CD4-positive, alpha-beta T cell treated with Interleukin-10 for 1 hour (primary cell): ENCODE measurements around the gene DGCR8.

Experiments
- DNase-seq: peaks from one replicate; pipeline ENCODE4 v3.0.0-alpha.2; 2020

Gene DGCR8

DNA sequence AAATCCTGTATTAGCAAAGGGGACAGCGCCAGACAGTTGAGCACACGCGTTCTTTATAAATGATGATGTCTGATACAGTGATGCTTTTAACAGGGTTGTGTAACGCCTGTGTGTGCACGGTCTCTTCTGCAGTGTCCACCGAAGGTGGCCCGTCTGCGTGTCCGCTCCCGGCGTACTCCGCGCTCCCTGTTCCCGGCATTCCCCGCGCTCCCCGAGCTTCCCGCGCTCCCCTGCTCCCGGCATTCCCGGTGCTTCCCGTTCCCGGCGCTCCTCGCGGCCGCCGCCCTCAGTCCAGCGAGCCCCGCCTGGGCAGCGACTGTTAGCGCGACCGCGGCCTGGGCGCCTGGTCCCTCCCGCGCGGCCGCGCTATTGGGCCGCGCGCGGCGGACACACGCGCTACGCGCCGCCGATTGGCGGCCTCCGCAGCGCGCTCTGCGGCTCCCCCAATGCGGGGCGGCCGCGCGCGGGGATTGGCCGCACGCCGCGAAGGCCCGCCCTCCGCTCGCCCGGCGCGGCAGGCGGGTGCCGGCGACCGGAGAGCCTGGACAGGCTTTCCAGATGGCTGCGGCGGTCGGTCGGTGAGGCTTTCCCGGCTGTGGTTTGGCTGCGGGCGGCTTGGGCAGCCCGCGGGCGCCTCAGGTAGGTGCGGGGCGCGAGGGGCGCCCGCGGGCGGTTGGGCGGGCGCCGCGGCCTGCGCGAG, at the start of gene DGCR8:
TSS of gene DGCR8 (plus strand) at position 497 of the 700 bp plus-strand sequence. CDS start 5,723 bp downstream, outside the sequence.
- peak; percentile 71 for DNase-seq

DNA sequence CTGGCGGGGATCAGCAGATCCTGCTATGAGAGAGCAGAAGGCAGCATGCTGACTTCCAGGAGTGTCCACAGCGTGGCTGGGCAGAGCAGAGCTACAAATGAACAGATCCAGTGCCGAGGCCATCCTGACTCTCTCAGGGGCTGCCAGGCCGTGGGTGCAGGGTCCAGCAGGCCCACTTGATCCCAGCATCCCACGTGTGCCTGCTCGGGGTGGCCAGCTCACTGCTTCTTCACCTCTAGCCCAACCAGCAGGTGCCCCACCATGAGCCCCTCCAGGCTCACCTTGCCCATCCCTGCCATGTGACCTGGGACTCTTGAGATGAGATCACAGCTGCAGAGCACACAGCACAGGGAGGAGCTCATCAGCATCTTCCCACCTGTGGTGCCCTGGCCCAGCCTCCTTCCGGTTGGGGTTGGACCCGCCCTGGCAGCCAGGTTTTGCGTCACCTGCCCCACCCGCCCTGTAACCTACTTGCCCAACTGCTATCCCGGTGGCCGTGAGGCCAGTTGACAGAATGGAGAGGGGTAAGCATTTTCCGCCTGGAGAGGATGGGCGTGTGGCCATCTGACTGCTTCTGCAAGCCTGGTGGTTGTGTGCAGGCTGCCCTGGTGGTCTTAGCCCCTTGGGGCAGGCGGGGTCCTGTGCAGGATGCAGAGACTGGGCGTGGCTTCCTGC, 48.2 kb upstream of the DGCR8 start:
- DNase-seq, result peak; percentile 63

DNA sequence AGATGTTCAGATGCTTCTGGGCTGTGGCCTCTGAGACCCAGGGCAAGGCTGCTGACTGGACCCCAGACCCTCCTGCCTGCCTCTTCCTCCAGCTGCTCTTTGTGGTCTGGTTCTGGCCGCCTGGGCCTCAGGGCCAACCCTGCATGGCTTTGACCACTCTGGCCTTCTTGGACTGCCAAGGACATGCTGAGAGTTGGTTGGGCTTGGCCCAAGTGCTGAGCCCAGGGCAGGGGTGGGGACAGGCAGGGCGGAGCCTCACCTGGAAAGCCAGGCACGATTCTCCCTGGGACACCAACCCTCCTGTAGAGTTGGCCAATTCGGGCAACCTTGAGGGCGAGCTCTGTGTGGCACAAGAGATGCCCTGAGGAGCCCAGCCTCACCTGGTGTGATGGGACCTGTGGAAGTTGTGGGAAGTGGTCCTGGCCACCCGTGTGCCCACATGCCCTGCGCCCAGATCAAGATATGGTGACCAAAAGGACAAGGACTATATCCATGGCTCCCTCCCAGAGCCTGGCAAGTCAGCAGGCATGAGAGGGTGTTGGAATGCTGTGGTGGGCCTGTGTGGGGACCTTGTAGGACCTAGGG, 47.5 kb upstream of the DGCR8 start:
- no peak for DNase-seq

DNA sequence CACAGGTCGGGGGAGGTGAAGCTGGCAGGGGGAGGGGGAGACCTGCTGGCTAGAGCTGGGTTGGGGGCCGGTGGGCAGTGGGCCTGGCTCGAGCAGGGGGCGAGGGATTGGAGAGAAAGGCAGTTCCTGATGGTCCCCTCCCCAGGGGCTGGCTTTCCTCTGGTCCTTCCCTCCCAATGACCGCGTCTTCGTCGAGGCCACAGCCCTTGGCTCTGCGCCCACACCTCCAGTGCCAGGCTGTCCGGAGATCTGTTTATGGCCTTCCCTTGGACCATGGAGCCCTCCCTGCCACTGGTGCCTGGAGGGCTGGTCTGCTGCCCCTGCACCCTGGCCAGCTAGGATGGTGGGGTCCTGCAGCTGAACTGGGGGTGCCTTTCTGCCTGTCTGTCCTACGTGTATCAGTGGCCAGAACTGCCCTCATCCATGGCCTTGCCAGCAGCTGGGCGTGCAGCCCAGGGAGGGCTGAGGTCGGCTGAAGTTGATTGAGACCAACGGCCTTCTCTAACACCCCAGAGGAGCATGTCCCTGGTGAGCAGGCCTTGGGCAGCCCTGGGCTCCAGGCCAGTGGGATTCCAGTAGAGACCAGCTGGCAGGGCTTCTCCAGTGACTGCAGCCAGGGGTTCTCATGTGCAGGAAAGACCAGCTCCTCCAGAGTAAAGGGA, 46.9 kb upstream of the DGCR8 start:
- DNase-seq, result no peak

DNA sequence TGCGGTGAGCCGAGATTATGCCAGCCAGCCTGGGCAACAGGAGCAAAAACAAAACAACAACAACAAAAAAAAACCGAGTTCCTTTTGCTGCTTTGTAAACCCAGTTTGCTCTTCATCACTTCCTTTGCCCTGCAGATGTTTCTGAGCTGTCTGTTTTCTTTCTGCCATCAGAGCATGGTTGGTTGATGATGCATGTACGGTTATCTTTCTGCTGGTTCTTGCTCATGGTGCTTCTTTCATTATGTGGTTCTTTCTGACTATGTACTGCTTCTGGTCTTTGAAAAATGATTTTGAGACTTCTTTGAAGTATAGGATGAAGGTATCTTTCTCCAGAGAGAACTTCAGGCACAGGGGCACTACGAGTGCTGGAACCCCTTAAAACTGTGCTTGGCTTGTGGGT, 45.9 kb upstream of the DGCR8 start:
- no peak for DNase-seq

DNA sequence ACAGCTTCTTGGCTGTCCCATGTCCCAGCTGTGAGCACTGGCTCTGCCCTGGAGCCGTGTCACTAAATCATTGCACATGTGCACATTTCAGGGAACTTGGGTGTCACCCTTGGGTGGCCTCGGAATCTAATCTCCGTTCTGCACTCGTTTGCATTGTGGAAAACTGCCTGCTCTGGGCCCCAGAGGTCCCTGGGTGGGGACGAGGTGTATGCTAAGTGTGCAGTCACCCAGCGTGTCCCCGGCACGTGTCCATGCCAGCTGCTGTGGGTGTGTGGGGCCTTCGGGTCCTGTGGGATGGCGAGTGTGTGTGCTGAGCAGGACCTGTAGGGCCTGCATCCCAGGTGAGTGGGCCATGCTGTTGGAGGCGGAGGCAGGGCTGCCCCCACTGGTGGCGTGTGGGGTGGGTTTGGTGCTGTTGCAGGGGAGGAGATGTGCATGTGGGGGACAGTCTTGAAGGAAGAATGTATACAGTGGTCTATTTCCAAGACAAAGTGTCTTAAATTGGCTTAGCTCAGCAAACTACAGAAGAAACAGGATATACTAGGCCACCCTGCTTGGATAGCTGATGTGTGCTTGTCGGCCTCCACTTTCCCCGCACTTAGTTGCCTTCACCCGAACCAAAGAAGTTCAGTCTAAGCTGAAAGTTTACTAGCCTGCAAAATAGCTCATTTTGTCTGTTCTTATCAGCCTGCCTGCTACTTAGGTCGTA, 44.5 kb upstream of the DGCR8 start:
- no peak for DNase-seq

DNA sequence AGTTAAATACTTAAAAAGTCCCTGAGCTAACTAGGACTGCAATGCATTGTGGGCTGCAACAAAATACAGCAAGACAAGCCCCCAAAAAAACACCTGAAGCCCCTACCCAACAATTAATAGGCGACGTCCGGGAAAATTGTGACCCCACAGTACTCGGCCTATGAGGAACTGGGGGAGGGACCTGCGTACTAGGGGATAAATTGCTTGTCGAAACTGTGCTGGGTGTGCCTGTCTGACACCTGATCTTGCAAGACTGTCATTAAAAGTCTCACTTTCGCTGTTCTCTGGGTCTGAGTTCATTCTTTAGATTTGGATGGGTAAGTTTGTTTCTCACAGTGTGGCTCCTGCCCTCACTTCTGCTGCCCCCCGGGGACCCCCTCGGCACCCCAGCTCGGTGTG, 44.0 kb upstream of the DGCR8 start:
- no peak for DNase-seq

DNA sequence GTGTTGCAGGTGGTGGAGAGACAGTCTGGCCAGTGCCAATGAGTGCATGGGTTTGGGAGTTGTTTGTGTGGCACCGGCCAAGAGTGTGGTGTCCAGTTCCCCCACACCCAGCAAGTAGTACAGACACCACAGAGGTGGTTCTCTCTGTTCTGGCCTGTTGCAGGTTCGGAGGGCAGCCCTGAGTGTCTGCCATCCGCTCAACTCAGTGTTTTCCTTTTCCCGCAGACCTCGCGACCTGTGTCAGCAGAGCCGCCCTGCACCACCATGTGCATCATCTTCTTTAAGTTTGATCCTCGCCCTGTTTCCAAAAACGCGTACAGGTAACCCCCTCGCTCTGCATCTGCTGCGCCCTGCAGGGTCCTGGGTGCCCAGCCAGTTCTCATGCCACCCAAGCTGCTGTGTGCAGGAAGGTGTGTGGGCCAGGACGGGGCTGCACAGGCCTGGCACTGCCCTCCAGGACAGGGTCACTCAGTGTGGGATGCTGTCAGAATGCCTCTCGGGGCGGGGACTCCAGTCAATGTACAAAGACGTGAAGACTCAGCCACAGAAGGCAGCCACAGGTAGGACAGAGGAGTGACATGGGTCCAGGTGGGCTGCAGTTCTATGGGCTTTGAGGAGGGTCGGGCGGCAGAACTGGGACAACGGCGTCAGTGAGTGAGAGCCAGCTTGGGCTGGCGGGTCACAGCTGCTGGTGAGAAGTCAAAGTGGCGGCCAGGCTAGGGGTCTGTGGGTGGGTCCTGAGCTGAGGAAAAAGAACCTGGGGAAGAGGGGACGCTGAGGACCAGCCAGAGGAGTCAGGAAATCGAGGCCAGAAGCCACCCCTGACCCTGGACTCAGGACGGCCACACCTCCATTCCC, 43.3 kb upstream of the DGCR8 start:
- DNase-seq, result no peak

DNA sequence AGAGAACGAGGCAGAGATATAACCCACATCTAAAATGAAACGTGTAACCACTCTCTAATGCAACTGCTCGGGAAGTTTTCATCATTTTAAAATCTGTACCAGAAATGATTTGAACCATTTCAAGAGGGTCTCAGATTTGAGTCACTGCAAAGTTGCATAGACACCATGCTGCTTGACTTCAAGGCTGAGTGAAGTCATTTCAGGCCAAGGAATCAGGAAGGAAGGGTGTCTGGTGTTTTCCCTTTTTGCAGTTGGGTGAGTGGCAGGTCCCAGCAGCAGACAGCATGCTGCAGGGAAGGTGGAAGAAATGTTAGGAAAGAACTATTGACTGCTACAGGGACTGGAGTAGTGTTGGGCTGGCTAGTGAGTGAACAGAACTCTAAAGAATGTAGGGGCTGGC, 42.6 kb upstream of the DGCR8 start:
- DNase-seq, result no peak

DNA sequence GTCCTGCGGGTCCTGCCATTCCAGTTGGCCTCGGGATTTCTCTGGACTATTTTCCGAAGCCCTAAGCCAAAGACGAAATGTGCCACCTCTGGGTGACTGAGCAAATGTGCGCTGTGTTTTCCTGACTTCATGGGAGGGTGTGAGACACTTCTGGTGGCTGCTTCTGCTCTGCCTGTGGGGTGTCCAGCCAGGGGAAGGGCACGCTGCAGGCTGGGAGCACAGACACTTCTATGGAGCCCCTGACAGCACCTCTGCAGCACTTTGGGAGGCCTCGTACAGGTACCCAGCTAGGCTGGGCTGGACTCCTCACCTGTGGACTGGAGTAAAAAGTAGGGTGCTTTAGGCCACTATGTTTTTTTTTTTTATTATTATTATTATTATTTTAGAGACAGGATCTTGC, 41.5 kb upstream of the DGCR8 start:
- DNase-seq, result no peak

DNA sequence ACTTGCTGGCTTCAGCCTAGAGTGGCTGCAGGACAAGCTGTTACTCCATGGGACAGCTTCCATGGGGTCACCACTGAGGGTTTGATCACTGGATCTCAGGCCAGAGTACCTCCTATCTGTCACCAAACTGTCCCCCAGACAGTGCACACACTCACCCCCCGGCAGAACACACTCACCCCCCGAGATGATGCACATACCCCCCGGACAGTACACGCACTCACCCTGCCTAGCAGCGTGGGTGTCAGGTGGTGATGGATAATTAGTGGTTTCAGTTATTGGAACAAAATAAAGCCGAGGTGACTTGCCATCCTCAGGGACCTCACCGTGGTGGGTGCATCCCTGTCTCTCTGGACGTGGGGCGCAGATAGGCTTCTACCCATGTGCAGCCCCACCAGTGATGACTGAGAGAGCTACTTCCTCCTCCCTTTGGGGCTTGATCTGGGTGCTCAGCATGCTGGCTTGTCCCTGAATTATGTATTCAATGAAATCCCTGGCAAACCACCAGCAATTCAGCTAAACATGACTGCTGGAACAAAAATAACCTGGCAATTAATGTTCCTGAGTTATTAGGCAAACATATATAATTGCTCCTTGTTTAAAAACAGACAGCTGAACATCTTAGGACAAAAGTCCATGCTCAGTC, 40.2 kb upstream of the DGCR8 start:
- DNase-seq, result no peak

DNA sequence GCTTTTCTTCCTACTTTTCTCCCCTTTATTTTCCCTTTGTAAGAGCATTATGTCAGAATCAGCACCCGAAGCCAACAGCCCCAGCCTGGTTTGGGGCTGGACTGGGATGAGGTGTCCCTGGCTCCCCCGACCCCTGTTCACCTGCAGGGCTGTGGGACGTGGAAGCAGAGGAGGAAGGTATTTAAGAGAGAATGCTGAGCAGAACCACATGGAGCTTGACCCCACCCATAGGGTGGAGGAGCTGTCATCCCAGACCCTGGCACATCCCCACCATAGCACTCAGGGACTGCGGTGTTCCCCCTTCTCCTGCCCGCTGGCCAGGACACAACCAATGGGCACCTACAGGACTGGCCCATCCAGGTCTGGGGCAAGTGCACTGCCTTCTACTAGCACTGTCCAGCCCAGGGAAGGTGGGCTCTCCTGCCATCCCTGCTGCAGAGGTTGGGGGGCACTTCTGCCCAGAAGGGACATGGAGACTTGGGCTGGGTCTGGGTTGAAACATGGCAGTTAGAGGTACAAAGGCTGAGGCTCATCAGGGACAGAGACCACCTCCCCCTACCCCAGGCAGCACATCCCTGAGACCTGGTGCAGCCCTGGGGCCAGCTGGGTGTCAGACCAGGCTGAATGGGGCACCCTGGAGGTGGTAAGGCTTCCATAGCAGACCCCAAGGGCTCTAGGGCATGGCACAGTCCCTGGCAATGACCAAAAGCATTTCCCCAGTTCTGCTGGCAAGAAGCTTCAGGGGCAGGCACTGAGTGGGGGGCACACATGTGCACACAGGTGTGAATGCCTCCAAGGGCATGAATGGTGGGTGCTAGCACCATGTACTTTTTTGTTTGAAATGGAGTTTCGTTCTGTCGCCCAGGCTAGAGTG, 39.5 kb upstream of the DGCR8 start:
- DNase-seq, result no peak

DNA sequence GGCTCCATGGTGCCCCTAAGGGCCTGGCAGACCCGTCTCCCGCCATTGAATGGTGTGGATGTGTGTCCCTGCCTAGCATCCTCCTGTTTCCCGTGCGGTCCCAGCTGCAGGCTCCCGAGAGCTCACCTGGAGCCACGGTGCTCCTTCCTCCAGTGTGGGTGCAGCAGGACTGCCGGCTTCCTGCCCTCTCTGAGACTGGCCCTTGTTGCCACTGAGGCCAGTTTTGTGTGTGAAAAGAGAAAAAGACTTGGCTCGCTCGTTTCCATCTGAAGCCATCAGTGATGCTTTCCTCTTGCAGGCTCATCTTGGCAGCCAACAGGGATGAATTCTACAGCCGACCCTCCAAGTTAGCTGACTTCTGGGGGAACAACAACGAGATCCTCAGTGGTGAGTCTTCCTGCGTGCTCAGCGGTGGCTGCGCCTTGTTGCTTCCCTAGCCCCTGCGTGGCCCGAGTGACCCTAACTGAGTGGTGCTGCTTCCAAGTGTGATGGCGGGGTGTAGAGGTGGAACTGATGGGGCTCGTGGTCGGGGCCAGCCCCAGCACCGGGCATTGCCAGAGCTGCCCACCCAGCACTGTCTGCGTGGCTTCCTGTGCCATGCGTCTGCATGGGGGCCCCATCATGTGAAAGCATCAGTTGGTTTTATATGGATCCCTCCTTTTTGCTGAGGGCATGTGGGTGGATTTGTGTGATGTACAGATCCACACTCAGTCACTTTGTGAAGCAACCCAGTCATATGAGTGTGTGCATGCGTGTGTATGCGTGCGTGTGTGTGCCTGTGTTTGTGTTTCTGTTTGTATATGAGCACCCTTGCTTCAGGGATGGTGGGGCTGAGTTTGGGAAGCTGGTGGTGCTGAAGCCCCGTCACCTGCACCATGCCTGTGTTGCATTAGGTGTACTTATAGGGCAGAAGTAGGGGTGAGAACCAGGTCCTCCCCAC, 36.7 kb upstream of the DGCR8 start:
- no peak for DNase-seq

DNA sequence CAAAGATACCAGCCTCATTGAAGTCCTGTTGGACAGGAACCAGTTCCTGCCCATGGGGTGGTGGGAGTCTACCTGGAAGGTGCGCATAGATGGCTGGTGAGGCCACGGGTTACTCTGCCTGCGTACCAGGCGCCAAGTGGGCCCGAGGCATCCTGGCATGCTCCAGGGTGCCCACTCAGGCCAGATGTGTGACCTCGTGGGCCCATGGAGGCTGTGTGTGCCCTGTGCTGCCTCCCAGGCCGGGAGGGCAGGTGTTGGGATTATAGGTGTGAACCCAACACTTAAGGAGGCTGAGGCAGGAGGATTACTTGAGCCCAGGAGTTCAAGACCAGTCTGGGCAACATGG, 36.1 kb upstream of the DGCR8 start:
- no peak for DNase-seq

DNA sequence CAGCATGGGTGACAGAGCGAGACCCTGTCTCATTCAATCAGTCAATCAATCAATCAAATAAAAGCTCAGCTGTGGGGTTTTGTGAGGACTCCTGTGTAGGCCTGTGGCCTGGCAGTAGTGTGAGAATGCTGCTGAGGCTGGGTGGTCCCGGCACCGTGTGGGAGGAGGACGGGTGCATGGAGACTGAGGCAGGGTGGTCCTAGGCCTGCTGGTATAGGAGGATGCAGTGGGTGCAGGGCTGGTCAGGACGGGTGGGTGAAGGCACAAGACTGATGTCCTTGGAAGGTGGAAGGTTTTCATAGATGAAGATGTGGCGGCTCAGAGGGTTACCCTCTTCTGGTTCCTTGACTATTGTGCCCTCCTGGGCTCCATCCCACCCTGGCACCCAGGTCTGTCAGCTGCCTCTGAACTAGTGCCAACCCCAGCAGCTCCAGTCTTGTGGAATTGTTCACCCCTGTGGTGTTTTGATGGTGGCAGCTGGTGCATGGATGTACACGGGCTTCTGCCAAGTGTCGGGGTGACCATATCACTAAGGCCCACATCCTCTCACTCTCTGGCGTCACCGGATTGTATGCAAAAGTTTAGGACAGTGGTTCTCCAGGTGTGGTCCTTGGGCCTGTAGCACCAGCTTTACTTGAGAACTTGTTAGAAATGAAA, 35.4 kb upstream of the DGCR8 start:
- DNase-seq, result no peak

DNA sequence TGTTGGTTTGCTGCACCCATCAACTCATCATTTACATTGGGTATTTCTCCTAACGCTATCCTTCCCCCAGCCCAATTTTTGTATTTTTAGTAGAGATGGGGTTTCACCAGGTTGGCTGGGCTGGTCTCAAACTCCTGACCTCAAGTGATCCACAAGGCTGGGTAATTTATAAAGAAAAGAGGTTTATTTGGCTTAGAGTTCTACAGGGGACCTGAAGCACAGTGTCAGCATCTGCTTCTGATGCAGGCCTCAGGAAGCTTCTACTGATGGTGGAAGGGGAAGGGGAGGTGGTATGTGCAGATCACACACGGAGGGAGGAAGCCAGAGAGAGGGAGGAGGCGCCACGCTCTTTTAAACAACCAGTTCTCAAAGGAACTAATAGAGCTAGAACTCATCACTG, 33.3 kb upstream of the DGCR8 start:
- DNase-seq, result no peak

DNA sequence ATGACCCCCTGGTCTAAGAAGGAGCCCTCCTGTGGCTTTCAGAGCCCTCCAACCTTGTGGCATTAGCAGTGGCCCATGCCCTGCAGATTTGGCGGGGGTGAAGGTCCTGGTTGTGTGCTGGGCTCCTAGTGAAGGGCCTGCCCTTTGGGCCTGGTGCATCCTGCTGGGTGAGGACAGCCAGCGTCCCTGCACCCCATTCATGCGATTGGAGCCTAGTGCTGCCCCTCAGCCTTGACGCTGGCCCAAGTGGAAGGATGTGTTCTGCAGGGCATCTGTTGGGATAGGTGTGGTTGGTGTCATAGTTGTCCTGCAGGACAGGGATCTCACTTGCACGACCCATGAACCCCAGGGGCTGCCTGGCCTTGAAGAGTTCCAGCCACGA, 28.1 kb upstream of the DGCR8 start:
- DNase-seq, result no peak

DNA sequence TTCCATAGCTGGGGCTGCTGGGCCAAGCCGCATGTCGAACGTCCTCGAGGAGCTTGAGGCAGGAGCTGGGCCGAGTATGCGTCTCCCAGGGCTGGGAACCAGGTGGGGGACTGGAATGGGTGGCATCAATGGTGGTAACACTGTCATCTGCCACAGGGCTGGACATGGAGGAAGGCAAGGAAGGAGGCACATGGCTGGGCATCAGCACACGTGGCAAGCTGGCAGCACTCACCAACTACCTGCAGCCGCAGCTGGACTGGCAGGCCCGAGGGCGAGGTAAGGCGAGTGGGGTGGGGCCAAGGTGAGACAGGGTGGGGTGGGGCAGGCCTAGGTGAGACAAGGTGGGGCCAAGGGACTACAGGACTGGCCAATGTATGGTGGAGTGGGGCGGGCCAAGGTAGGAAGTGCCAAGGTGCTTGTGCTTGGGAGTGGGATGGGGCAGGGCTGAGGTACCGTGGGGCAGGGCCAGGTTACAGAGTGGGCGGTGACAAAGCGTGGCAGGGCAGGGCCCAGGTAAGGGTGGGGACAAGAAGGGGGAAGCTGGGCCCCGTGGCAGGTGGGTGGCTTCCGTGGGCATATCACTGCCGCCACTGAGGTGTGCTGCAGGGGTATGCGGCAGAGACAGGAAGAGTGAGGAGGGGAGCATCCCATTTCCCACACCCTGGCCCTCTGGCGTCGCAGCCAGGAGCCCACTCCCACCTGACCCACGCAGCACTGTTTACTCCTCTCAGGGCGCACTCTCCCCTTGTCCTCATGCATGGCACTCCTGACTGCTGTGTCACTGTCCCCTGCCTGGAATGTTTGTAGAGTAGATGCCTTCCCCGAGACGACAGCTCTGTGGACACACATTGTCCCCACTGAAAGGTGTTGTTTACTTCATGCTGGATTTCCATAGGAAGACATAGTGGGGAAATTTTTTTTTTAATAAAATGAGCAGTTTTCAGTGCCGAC, 27.5 kb upstream of the DGCR8 start:
- no peak for DNase-seq
